GM18867 (cell line): ENCODE measurements around the gene TMEM231.
"Not testable (repeated sequence)": the region's sequence is repeated elsewhere in the genome, so short reads cannot be mapped to it uniquely, and the experiment has no call there.

Experiments
- ATAC-seq: cut with Tn5 transposase; IDR thresholded peaks from one replicate; pipeline ENCODE4 v1.9.1; 2021; ENCODE audit warnings: mild to moderate bottlenecking, moderate library complexity; ENCODE audit not compliant: unreplicated experiment

The TMEM231 gene

GRCh38 chr16:75567911-75568310 lies 11.9 kb upstream of the TMEM231 start:
- ATAC-seq, result no peak

GRCh38 chr16:75566758-75567255 lies 10.8 kb upstream of the TMEM231 start:
- peak; percentile 6 for ATAC-seq

- ATAC-seq, result peak; percentile 76
These were observed 10.1 kb upstream of the TMEM231 start, which contains the start of gene GABARAPL2 for GRCh38 chr16:75566040-75566757. GABARAPL2 (plus strand) TSS chr16:75566379; CDS start chr16:75566487, 108 bp downstream.

GRCh38 chr16:75565640-75566039 lies 9.6 kb upstream of the TMEM231 start:
- peak; percentile 2 for ATAC-seq

GRCh38 chr16:75559564-75560372 lies 3.7 kb upstream of the TMEM231 start:
- no peak for ATAC-seq

GRCh38 chr16:75558846-75559401 lies 2.9 kb upstream of the TMEM231 start:
- no peak for ATAC-seq

GRCh38 chr16:75556431-75556950 lies 439 bp upstream of the TMEM231 start:
- no peak for ATAC-seq

GRCh38 chr16:75555213-75555706 lies 792 bp downstream of the TMEM231 start:
- ATAC-seq, result peak; percentile 23

- no peak for ATAC-seq
These were observed 3.1 kb downstream of the TMEM231 start for GRCh38 chr16:75552951-75553350.

GRCh38 chr16:75550211-75550662 lies 5.8 kb downstream of the TMEM231 start:
- ATAC-seq, result no peak

- ATAC-seq, result not testable (repeated sequence)
These were observed 7.6 kb downstream of the TMEM231 start for GRCh38 chr16:75548456-75548855.

- no peak for ATAC-seq
These were observed 9.8 kb downstream of the TMEM231 start for GRCh38 chr16:75546293-75546692.

GRCh38 chr16:75545879-75546278 lies 10.2 kb downstream of the TMEM231 start:
- not testable (repeated sequence) for ATAC-seq

- not testable (repeated sequence) for ATAC-seq
These were observed 13.6 kb downstream of the TMEM231 start for GRCh38 chr16:75542462-75542861.

- ATAC-seq, result no peak
These were observed 14.8 kb downstream of the TMEM231 start for GRCh38 chr16:75541236-75541635.

- ATAC-seq, result not testable (repeated sequence)
These were observed 17.0 kb downstream of the TMEM231 start for GRCh38 chr16:75538882-75539565.

- ATAC-seq, result no peak
These were observed 18.3 kb downstream of the TMEM231 start for GRCh38 chr16:75537776-75538175.

- no peak for ATAC-seq
These were observed 20.2 kb downstream of the TMEM231 start, which contains the start of gene CHST5 for GRCh38 chr16:75535901-75536300. CHST5 (minus strand) TSS chr16:75536108; CDS start chr16:75530384, 5,724 bp downstream.

GRCh38 chr16:75535211-75535843 lies 20.7 kb downstream of the TMEM231 start:
- ATAC-seq, result no peak
